ENCODE measurements around the gene SNTB2. TPM values are rescaled to one million over a fixed set of nuclear protein-coding genes. Genes with fewer than 3 reads are reported as not detected.
"Not testable (repeated sequence)": the region's sequence is repeated elsewhere in the genome, so short reads cannot be mapped to it uniquely, and the experiment has no call there.

The SNTB2 gene
- 44.0 and 53.5 TPM in 2 replicates for total RNA-seq (2014; rRNA removed; shearing (Covaris generic))

GRCh38 chr16:69186642-69187445 lies at the start of gene SNTB2:
Gene SNTB2 (plus strand): TSS chr16:69187164. CDS start chr16:69187167, 3 bp downstream.
- peak; percentile 97 for DNase-seq (ENCODE audit: low spot score)

- DNase-seq (ENCODE audit: low spot score) = no peak
Measured at GRCh38 chr16:69138608-69139007, 48.4 kb upstream of the SNTB2 start.

GRCh38 chr16:69139464-69139863 lies 47.5 kb upstream of the SNTB2 start:
- DNase-seq (ENCODE audit: low spot score) = not testable (repeated sequence)

- DNase-seq (ENCODE audit: low spot score) = no peak
Measured at GRCh38 chr16:69141014-69141413, 46.0 kb upstream of the SNTB2 start.

- DNase-seq (ENCODE audit: low spot score) = no peak
Measured at GRCh38 chr16:69141936-69142335, 45.0 kb upstream of the SNTB2 start.

GRCh38 chr16:69143116-69143515 lies 43.8 kb upstream of the SNTB2 start:
- DNase-seq (ENCODE audit: low spot score) = peak; percentile 25

GRCh38 chr16:69145658-69146057 lies 41.3 kb upstream of the SNTB2 start:
- no peak for DNase-seq (ENCODE audit: low spot score)

GRCh38 chr16:69149621-69150020 lies 37.3 kb upstream of the SNTB2 start:
- DNase-seq (ENCODE audit: low spot score) = not testable (repeated sequence)

GRCh38 chr16:69150146-69150865 lies 36.7 kb upstream of the SNTB2 start:
- DNase-seq (ENCODE audit: low spot score) = peak; percentile 82

GRCh38 chr16:69157196-69157595 lies 29.8 kb upstream of the SNTB2 start:
- DNase-seq (ENCODE audit: low spot score) = no peak

- no peak for DNase-seq (ENCODE audit: low spot score)
Measured at GRCh38 chr16:69160192-69160591, 26.8 kb upstream of the SNTB2 start.

GRCh38 chr16:69165584-69165983 lies 21.4 kb upstream of the SNTB2 start:
- no peak for DNase-seq (ENCODE audit: low spot score)

GRCh38 chr16:69166221-69166833 lies 20.6 kb upstream of the SNTB2 start:
- no peak for DNase-seq (ENCODE audit: low spot score)

GRCh38 chr16:69166946-69167930 lies 19.7 kb upstream of the SNTB2 start:
- no peak for DNase-seq (ENCODE audit: low spot score)

GRCh38 chr16:69169051-69169450 lies 17.9 kb upstream of the SNTB2 start:
- no peak for DNase-seq (ENCODE audit: low spot score)

- no peak for DNase-seq (ENCODE audit: low spot score)
Measured at GRCh38 chr16:69169607-69170352, 17.2 kb upstream of the SNTB2 start.

GRCh38 chr16:69171325-69172084 lies 15.5 kb upstream of the SNTB2 start:
- no peak for DNase-seq (ENCODE audit: low spot score)

GRCh38 chr16:69176033-69176800 lies 10.7 kb upstream of the SNTB2 start:
- no peak for DNase-seq (ENCODE audit: low spot score)

Data from HT-29 (cell line).